HepG2 (cell line): ENCODE results near the gene SLC19A1. TPM values are rescaled to one million over a fixed set of nuclear protein-coding genes. Genes with fewer than 3 reads are reported as not detected.

Experiments
- ARNT2 ChIP-seq: sonication (generic); formaldehyde crosslinking; IDR thresholded peaks from 2 replicates; pipeline ENCODE4 v1.8.0; 2022; ENCODE audit warnings: mild to moderate bottlenecking, low read depth, missing genetic modification reagents, moderate library complexity
- CAMTA2 ChIP-seq: sonication (generic); formaldehyde crosslinking; IDR thresholded peaks from 2 replicates; pipeline ENCODE4 v1.4.0; 2020; ENCODE audit warnings: mild to moderate bottlenecking, missing genetic modification reagents, borderline replicate concordance
- ELF4 ChIP-seq: sonication (generic); formaldehyde crosslinking; IDR thresholded peaks from 2 replicates; pipeline ENCODE4 v1.5.0; 2020; ENCODE audit warnings: missing genetic modification reagents, mild to moderate bottlenecking, moderate library complexity, borderline replicate concordance
- GATAD1 ChIP-seq: IDR thresholded peaks from 2 replicates; pipeline ENCODE4 v1.6.1; 2016; ENCODE audit warnings: missing genetic modification reagents, missing compliant biosample characterization
- JDP2 ChIP-seq: sonication (generic); formaldehyde crosslinking; IDR thresholded peaks from 2 replicates; pipeline ENCODE4 v1.8.1; 2022; ENCODE audit warnings: missing genetic modification reagents, borderline replicate concordance
- MAZ ChIP-seq, 2 experiments: sonication (generic) in 1 of 2; formaldehyde crosslinking in 1 of 2; IDR thresholded peaks; 2 replicates each; pipeline versions ENCODE4 v1.5.0 to v1.6.1; 2012 to 2020; ENCODE audit warnings: low read depth in 2 of 2, mild to moderate bottlenecking in 2 of 2, borderline replicate concordance in 1 of 2, improper control_type of control experiment in 1 of 2, low read length in 1 of 2, missing genetic modification reagents in 1 of 2, moderate library complexity in 1 of 2
- NCOR1 ChIP-seq: fragments of 200-600 bp; sonication (generic); IDR thresholded peaks from 2 replicates; pipeline ENCODE4 v1.7.0; 2017; ENCODE audit warnings: antibody characterized with exemption, low read length, borderline replicate concordance
- NONO ChIP-seq, 2 experiments: fragments of 450-650 bp in 1 of 2; sonication (generic) in 1 of 2; formaldehyde crosslinking in 1 of 2; IDR thresholded peaks in 1 of 2; conservative IDR thresholded peaks in 1 of 2; 2 replicates each; pipeline versions ENCODE4 v1.6.1 to v1.8.0; 2017 to 2022; ENCODE audit warnings: mild to moderate bottlenecking in 1 of 2, missing genetic modification reagents in 1 of 2, moderate library complexity in 1 of 2
- NR2F2 ChIP-seq: IDR thresholded peaks from 2 replicates; pipeline ENCODE4 v1.6.1; 2012; ENCODE audit warnings: low read depth, inconsistent platforms, borderline replicate concordance
- TP53 ChIP-seq: sonication (generic); formaldehyde crosslinking; conservative IDR thresholded peaks from 2 replicates; pipeline ENCODE4 v1.4.0; 2020; ENCODE audit warnings: missing genetic modification reagents
- ZNF317 ChIP-seq: sonication (generic); formaldehyde crosslinking; IDR thresholded peaks from 2 replicates; pipeline ENCODE4 v1.5.0; 2020; ENCODE audit warnings: mild to moderate bottlenecking, missing genetic modification reagents
- ZNF354B ChIP-seq: sonication (generic); formaldehyde crosslinking; IDR thresholded peaks from 2 replicates; pipeline ENCODE4 v1.8.0; 2022; ENCODE audit warnings: mild to moderate bottlenecking, missing genetic modification reagents
- ZNF720 ChIP-seq: sonication (generic); formaldehyde crosslinking; IDR thresholded peaks from 2 replicates; pipeline ENCODE4 v1.4.0; 2020; ENCODE audit warnings: missing genetic modification reagents
- polyA plus RNA-seq, 8 experiments: library from polyadenylated mRNA; depleted of rRNA in 3 of 8; stranded (reverse) in 7 of 8; unstranded in 1 of 8; fragments of >200 nt; fragmentation: Illumina TruSeq in 4 of 8; extraction: Trizol in 4 of 8; gene quantifications; 2 replicates each; pipeline versions ENCODE4 v1.2.1 to v1.2.3, GENCODE V29; 2011 to 2016; ENCODE audit warnings: low read depth in 4 of 8, missing spikeins in 1 of 8, mixed read lengths in 1 of 8; ENCODE audit not compliant: insufficient read depth in 1 of 8
- total RNA-seq, 5 experiments: library from RNA; depleted of rRNA; stranded (reverse); fragments of >200 nt; fragmentation: Illumina TruSeq; extraction: Trizol; gene quantifications; 2 replicates each; pipeline ENCODE4 v1.2.3, GENCODE V29; 2016; ENCODE audit warnings: low read depth in 1 of 5
- TF ChIP-seq, protein P1 (sequence below): sonication (generic); formaldehyde crosslinking; IDR thresholded peaks from 2 replicates; pipeline ENCODE4 v1.4.0; 2020; ENCODE audit warnings: missing genetic modification reagents
- TF ChIP-seq, protein P2 (sequence below): sonication (generic); formaldehyde crosslinking; IDR thresholded peaks from 2 replicates; pipeline ENCODE4 v1.5.1; 2020; ENCODE audit warnings: missing genetic modification reagents, mild to moderate bottlenecking, borderline replicate concordance
- TF ChIP-seq, protein P3 (sequence below): sonication (generic); formaldehyde crosslinking; IDR thresholded peaks from 2 replicates; pipeline ENCODE4 v1.5.1; 2020; ENCODE audit warnings: missing genetic modification reagents, mild to moderate bottlenecking, borderline replicate concordance
- TF ChIP-seq, protein P4 (sequence below): sonication (generic); formaldehyde crosslinking; IDR thresholded peaks from 2 replicates; pipeline ENCODE4 v1.5.0; 2020; ENCODE audit warnings: missing genetic modification reagents
- TF ChIP-seq, protein P5 (sequence below): sonication (generic); formaldehyde crosslinking; IDR thresholded peaks from 2 replicates; pipeline ENCODE4 v1.5.0; 2020; ENCODE audit warnings: mild to moderate bottlenecking, missing genetic modification reagents, borderline replicate concordance

The SLC19A1 gene
- total and polyA plus RNA-seq, 2 of the 13 experiments (the other 11 are each of a cell fraction or from before 2014, with no cell fraction given): 21.8 to 23.0 TPM

DNA sequence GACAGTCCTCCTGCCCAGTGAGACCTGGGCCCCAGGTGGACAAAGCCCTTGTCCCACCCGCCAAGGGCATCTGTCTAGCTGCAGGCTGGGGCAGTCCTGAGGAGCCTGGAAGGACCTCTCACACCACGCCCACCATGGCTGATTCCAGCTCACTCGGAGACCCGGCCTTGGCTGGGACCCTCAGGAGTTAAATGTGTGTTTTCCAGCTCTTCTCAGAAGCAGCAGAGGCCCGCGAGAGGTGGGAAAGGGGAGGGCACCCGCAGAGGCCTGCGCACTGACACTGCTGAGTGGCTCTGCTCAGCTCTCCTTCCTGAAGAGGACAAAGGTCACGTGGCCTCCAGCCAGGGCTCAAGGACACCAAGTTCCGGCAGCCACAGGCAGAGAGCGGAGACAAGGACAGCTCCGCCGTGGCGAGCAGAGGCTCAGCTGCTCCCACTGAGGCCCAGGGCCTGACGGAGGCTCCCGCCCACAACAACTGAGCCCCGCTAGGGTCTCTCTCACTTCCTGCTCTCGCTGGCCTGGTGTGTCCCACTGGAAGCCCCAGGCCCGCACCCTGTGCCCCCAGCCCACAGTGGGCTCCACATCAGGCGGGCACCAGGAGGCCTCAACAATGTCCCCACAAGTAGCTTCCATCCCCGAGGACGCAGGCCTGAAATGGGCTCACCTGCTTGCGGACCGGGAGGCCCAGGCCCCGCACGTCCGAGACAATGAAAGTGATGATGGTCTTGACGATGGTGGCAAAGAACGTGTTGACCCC, 16.9 kb downstream of the SLC19A1 start (continued):
- peak; percentile 41; the same call in 1 of the 2 replicates for TF ChIP-seq MAZ (IDR thresholded peaks at IDR 0.05; ENCODE audit: borderline replicate concordance, low read depth, low read length)
- TF ChIP-seq MAZ (CRISPR knock-in tag; IDR thresholded peaks at IDR 0.05; ENCODE audit: low read depth): peak; percentile 78; the same call in 1 of the 2 replicates
- peak; percentile 76; the same call in 1 of the 2 replicates for TF ChIP-seq NCOR1
- no peak; the same call in 1 of the 2 replicates for TF ChIP-seq ZNF317 (CRISPR knock-in tag)
- TF ChIP-seq, protein P1, sequence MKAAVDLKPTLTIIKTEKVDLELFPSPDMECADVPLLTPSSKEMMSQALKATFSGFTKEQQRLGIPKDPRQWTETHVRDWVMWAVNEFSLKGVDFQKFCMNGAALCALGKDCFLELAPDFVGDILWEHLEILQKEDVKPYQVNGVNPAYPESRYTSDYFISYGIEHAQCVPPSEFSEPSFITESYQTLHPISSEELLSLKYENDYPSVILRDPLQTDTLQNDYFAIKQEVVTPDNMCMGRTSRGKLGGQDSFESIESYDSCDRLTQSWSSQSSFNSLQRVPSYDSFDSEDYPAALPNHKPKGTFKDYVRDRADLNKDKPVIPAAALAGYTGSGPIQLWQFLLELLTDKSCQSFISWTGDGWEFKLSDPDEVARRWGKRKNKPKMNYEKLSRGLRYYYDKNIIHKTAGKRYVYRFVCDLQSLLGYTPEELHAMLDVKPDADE (CRISPR knock-in tag): no peak
- TF ChIP-seq ZNF720 (CRISPR knock-in tag): no peak
- peak; percentile 56; the same call in 1 of the 2 replicates for TF ChIP-seq GATAD1 (CRISPR knock-in tag)
- TF ChIP-seq TP53 (CRISPR knock-in tag): no peak
- TF ChIP-seq, protein P2, sequence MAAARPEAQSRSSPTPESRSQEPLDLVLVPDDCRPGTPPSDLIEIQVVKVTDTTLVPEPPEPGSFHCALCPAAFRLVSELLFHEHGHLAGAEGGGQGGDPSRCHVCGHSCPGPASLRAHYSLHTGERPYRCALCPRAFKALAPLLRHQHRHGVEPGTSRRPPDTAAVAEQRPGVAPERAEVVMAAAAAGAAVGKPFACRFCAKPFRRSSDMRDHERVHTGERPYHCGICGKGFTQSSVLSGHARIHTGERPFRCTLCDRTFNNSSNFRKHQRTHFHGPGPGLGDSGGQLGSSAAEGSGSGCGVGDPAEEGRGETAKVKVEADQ (CRISPR knock-in tag): peak; percentile 49; the same call in 1 of the 2 replicates
- TF ChIP-seq JDP2 (CRISPR knock-in tag): no peak
- TF ChIP-seq NR2F2: peak; percentile 54; the same call in 1 of the 2 replicates
- TF ChIP-seq, protein P3, sequence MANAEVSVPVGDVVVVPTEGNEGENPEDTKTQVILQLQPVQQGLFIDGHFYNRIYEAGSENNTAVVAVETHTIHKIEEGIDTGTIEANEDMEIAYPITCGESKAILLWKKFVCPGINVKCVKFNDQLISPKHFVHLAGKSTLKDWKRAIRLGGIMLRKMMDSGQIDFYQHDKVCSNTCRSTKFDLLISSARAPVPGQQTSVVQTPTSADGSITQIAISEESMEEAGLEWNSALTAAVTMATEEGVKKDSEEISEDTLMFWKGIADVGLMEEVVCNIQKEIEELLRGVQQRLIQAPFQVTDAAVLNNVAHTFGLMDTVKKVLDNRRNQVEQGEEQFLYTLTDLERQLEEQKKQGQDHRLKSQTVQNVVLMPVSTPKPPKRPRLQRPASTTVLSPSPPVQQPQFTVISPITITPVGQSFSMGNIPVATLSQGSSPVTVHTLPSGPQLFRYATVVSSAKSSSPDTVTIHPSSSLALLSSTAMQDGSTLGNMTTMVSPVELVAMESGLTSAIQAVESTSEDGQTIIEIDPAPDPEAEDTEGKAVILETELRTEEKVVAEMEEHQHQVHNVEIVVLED (CRISPR knock-in tag): peak; percentile 60; the same call in 1 of the 2 replicates
- TF ChIP-seq, protein P4, sequence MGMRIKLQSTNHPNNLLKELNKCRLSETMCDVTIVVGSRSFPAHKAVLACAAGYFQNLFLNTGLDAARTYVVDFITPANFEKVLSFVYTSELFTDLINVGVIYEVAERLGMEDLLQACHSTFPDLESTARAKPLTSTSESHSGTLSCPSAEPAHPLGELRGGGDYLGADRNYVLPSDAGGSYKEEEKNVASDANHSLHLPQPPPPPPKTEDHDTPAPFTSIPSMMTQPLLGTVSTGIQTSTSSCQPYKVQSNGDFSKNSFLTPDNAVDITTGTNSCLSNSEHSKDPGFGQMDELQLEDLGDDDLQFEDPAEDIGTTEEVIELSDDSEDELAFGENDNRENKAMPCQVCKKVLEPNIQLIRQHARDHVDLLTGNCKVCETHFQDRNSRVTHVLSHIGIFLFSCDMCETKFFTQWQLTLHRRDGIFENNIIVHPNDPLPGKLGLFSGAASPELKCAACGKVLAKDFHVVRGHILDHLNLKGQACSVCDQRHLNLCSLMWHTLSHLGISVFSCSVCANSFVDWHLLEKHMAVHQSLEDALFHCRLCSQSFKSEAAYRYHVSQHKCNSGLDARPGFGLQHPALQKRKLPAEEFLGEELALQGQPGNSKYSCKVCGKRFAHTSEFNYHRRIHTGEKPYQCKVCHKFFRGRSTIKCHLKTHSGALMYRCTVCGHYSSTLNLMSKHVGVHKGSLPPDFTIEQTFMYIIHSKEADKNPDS (CRISPR knock-in tag): no peak
- TF ChIP-seq ELF4 (CRISPR knock-in tag): no peak; the same call in 1 of the 2 replicates
- TF ChIP-seq NONO (IDR thresholded peaks at IDR 0.05): no peak
- peak; percentile 75 for TF ChIP-seq NONO (CRISPR knock-in tag; conservative IDR thresholded peaks at IDR 0.05)
- TF ChIP-seq, protein P5, sequence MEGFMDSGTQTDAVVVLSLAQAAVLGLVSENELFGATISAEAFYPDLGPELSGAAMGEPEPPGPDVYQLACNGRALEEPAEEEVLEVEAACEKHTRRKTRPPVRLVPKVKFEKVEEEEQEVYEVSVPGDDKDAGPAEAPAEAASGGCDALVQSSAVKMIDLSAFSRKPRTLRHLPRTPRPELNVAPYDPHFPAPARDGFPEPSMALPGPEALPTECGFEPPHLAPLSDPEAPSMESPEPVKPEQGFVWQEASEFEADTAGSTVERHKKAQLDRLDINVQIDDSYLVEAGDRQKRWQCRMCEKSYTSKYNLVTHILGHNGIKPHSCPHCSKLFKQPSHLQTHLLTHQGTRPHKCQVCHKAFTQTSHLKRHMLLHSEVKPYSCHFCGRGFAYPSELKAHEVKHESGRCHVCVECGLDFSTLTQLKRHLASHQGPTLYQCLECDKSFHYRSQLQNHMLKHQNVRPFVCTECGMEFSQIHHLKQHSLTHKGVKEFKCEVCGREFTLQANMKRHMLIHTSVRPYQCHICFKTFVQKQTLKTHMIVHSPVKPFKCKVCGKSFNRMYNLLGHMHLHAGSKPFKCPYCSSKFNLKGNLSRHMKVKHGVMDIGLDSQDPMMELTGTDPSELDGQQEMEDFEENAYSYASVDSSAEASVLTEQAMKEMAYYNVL: 0 out of 2 replicates have a peak, but pooled peaks have one; percentile 26
- no peak for TF ChIP-seq ZNF354B (CRISPR knock-in tag)
- 0 out of 2 replicates have a peak, but pooled peaks have one; percentile 34 for TF ChIP-seq ARNT2 (CRISPR knock-in tag)
- no peak for TF ChIP-seq CAMTA2 (CRISPR knock-in tag)
